IPS-15b (cell line): ENCODE data around the gene RIPOR3.
"Not testable (repeated sequence)": the region's sequence is repeated elsewhere in the genome, so short reads cannot be mapped to it uniquely, and the experiment has no call there.

Experiments used
- H3K27me3 ChIP-seq: one replicate; pipeline ENCODE4 v1.6.1; 2013; ENCODE audit warnings: low read length; ENCODE audit not compliant: control insufficient read depth, insufficient read depth
- H3K36me3 ChIP-seq: one replicate; pipeline ENCODE4 v1.6.1; 2013; ENCODE audit warnings: low read length; ENCODE audit not compliant: control insufficient read depth, insufficient read depth
- H3K4me1 ChIP-seq: one replicate; pipeline ENCODE4 v1.6.1; 2013; ENCODE audit warnings: mild to moderate bottlenecking, low read length; ENCODE audit not compliant: control insufficient read depth, insufficient read depth
- H3K4me3 ChIP-seq: one replicate; pipeline ENCODE4 v1.5.1; 2013; ENCODE audit warnings: low read depth, low read length
- H3K9ac ChIP-seq: one replicate; pipeline ENCODE4 v1.6.1; 2013; ENCODE audit warnings: low read depth, mild to moderate bottlenecking, low read length
- H3K9me3 ChIP-seq: one replicate; pipeline ENCODE4 v1.6.1; 2013; ENCODE audit warnings: mild to moderate bottlenecking, low read length; ENCODE audit not compliant: control insufficient read depth, insufficient read depth

Gene RIPOR3

DNA sequence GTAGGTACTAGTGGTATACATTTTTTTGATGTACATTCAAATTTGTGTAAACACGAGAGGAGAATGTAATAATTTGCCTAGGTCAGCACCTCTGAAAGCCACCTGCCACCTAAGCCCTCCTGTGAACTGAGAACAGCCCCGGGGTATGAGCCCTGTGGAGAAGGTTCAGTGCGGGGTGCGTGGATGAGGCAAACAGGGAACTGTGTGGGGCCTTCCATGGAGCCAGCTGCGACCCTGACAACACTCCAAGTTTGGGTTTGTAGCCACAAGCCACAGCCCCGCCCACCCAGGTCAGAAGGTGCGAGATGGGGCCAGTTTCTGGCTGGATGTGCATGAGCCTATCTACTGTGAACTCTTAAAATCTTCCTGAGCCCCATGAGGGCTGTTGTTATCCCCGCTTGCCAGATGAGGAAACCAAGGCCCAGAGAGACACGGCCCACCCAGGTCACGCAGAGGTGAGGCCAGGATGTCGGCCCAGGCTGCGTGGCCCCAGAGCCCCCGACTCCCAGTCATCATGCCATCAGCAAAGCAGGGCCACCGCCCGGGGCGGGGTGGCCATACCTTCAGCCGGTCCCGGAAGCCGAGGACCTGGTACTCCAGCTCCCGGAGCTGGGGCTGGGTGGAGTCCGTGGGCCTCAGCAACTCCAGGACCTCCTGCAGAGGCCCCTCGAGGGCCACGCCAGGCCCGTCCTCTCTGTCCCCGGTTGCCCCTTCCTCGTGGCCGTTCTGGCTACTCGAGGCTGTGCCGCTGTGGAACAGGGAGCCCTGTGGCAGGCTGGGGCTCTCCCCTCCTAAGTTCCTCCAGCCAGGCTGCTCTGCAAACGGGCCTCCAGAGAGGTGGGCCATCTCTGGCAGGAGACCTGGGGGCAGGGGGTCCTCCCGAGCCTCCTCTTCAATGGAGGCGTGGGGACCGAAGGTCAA lies 89.6 kb downstream of the RIPOR3 start:
- no peak overlapping the region for H3K9ac ChIP-seq
- no peaks in the 10 kb centered on the region for H3K27me3 ChIP-seq

DNA sequence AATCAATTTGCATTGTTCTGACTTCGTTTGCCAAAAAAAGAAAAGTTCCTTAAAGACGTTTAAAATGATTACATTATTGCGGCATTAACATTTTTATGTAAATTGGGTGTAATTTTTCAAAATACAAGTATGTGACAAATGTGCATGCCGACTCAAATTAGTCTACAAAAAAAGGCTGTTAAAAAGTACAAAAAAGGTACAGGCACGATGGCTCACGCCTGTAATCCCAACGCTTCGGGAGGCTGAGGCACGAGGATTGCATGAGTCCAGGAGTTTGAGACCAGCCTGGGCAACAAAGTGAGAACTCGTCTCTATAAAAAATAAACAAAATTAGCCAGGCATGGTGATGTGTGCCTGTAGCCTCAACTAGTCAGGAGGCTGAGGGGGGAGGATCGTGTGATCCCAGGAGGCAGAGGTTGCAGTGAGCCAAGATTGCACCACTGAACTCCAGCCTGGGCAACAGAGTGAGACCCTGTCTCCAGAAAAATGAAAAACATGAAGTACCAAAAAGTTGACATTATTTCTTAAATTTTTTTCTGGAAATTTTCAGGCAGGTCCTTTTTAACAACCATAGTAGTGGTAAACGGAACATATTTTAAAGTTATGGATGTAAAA lies 91.0 kb downstream of the RIPOR3 start:
- H3K4me1 ChIP-seq = no peaks in the 10 kb centered on the region
- H3K36me3 ChIP-seq = no peaks in the 10 kb centered on the region
- H3K4me3 ChIP-seq = no peak overlapping the region
- H3K9me3 ChIP-seq = no peaks in the 10 kb centered on the region
- no peak overlapping the region for H3K9ac ChIP-seq
- H3K27me3 ChIP-seq = no peaks in the 10 kb centered on the region

More for the DNA sequence above, 89.6 kb downstream of the RIPOR3 start:
- H3K36me3 ChIP-seq = no peaks in the 10 kb centered on the region
- H3K4me1 ChIP-seq = no peaks in the 10 kb centered on the region
- H3K9me3 ChIP-seq = no peaks in the 10 kb centered on the region
- H3K4me3 ChIP-seq = no peak overlapping the region

DNA sequence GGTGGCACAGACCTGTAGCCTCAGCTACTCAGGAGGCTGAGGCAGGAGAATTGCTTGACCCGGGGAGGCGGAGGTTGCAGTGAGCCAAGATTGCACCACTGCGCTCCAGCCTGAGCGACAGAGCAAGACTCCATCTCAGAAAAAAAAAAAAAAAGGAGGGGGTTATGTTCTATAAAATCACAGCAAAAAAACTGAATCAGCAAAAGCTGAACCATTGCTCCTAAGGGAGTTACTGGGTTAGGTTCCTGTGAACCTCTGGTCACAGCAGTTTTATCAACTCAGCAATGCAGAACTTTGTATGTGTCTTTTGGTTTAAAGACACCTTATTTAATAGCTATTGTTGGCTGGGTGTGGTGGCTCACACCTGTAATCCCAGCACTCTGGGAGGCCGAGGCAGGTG lies 92.6 kb downstream of the RIPOR3 start:
- not testable (repeated sequence) for H3K4me3 ChIP-seq, H3K9ac ChIP-seq, H3K4me1 ChIP-seq

DNA sequence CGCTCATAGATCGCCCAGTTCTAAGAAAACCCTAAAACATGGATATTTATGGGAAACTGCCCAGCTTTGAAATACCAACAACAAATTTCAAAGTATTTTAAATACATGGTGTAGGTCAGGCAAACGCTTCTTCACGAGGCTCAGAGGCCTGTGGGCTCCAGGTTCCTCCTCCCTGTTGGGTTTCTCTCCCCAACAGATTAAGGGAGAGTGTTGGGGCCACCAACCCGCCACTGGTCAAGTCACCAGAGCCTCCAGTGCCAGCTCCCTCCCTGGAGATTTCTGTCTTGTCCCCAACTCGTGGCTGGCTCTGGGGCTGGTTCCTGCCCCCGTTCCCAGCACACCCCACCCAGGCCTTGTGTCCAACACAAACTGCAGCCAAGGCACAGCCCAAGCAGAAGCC lies 93.3 kb downstream of the RIPOR3 start:
- Histone ChIP-seq H3K9me3 (no peaks in the 10 kb centered on the region), H3K4me3 (no peak overlapping the region), H3K4me1 (peaks cover 2% of the 10 kb centered on the region), H3K27me3 (no peaks in the 10 kb centered on the region), H3K9ac (no peak overlapping the region), H3K36me3 (no peaks in the 10 kb centered on the region)

More for the DNA sequence above, 92.6 kb downstream of the RIPOR3 start:
- H3K27me3 ChIP-seq, H3K9me3 ChIP-seq, H3K36me3 ChIP-seq: not testable (repeated sequence)

DNA sequence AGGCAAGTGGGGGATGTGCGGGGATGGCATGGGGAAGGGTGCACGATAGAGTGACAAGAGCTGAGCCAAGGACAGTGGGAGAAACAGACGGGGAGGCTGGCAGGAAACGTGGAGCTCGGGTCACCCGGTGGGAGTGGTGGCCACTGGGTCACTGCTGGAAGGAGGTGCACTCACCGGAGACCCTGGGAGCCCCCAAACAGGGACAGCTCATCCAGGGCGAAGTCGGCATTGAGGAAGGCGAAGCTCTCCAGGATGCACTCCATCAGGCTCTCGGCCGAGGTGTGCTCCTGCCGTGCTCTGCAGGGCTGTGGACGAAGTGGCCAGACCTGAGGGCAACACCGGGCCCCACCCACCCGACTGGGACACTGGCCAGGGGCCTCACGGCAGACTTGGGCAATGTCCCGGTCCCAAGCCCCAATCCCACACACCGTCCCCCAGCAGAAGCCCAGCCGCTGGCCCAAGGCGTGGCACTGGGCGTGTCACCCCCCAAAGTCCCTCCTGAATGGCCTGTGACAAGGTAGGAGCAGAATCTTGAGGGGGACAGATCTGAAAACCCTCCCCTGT lies 93.9 kb downstream of the RIPOR3 start:
- H3K9ac ChIP-seq = no peak overlapping the region
- no peaks in the 10 kb centered on the region for H3K27me3 ChIP-seq
- peaks cover 2% of the 10 kb centered on the region for H3K4me1 ChIP-seq
- H3K36me3 ChIP-seq = no peaks in the 10 kb centered on the region
- no peak overlapping the region for H3K4me3 ChIP-seq
- H3K9me3 ChIP-seq = no peaks in the 10 kb centered on the region

DNA sequence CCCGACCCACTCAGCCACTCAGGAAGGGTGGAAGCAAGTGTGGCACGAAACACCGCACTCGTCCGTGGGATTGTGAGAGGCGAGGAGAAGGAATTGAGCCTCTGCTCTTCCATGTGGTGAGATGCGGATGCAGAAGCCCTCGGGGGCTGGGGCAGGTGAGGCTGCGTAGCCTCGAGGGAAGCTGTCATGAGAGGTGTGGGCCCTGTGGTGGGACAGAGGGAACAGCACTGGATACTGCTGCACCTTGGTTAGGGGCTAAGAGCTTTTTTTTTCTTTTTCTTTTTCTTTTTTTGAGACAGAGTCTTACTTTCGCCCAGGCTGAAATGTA lies 94.7 kb downstream of the RIPOR3 start:
- Histone ChIP-seq H3K9ac (no peak overlapping the region), H3K36me3 (no peaks in the 10 kb centered on the region), H3K27me3 (no peaks in the 10 kb centered on the region), H3K9me3 (no peaks in the 10 kb centered on the region), H3K4me3 (no peak overlapping the region), H3K4me1 (peaks cover 2% of the 10 kb centered on the region)

DNA sequence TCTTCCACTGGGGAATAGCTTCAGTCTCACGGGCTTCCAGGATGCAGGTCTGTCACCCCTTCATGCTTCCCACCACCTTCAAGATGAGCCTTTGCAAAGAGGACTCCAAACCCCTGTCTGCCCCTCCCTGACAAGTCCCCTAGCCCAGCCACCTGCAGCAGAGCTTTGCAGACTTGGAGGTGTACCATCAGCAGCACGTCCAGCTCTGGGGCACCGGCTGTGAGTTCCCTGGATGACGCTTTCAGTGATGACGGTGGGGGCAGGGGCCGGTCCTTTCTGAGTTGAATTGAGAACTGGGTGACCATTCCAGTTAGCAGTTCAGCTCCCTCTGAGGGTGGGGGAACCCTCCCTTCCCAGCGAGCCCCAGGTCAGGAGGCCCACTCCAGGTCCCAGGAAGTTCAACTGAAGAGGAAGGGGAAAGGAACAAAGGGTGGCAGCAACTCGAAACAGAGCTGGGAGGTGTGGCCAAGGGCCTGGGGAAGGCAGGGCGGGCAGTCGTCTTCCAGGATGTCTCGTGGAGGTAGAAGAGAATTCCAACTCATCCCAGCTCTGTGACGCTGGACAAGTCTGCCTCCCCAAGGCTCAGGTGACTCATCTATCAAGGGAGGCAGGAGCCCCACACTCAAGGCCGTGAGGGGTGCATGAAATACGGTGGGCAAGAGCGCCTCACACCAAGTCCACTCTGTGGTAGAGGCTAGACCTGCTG lies 95.2 kb downstream of the RIPOR3 start:
- H3K27me3 ChIP-seq = no peaks in the 10 kb centered on the region
- peaks cover 2% of the 10 kb centered on the region for H3K4me1 ChIP-seq
- H3K36me3 ChIP-seq = no peaks in the 10 kb centered on the region
- no peaks in the 10 kb centered on the region for H3K9me3 ChIP-seq
- H3K9ac ChIP-seq = no peak overlapping the region
- no peak overlapping the region for H3K4me3 ChIP-seq

DNA sequence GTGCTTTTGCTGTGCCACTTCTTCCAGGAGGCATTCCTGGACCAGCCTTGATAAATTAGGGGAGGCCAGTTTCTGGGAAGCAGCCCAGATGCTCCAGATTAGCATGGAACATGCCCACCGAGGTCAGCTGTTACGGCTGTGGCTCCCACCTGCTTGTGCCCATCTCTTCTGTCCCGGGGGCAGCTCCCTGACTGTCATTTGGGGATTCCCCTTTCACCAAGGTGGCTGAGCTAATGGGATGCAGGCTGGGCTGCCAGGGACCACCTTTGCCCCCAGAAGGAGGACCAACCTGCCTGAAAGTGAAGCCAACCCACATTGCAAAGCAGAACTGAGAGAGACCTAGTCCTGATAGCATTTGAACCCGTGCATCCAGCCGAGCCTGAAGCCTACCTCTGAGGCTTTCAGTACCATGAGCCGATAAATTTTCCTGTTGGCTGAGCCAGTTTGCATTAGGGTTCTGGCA lies 95.9 kb downstream of the RIPOR3 start:
- H3K27me3 ChIP-seq = no peaks in the 10 kb centered on the region
- no peaks in the 10 kb centered on the region for H3K9me3 ChIP-seq
- H3K4me3 ChIP-seq = no peak overlapping the region
- peaks cover 2% of the 10 kb centered on the region for H3K4me1 ChIP-seq
- H3K36me3 ChIP-seq = no peaks in the 10 kb centered on the region
- peak overlapping the region; percentile 47 for H3K9ac ChIP-seq

DNA sequence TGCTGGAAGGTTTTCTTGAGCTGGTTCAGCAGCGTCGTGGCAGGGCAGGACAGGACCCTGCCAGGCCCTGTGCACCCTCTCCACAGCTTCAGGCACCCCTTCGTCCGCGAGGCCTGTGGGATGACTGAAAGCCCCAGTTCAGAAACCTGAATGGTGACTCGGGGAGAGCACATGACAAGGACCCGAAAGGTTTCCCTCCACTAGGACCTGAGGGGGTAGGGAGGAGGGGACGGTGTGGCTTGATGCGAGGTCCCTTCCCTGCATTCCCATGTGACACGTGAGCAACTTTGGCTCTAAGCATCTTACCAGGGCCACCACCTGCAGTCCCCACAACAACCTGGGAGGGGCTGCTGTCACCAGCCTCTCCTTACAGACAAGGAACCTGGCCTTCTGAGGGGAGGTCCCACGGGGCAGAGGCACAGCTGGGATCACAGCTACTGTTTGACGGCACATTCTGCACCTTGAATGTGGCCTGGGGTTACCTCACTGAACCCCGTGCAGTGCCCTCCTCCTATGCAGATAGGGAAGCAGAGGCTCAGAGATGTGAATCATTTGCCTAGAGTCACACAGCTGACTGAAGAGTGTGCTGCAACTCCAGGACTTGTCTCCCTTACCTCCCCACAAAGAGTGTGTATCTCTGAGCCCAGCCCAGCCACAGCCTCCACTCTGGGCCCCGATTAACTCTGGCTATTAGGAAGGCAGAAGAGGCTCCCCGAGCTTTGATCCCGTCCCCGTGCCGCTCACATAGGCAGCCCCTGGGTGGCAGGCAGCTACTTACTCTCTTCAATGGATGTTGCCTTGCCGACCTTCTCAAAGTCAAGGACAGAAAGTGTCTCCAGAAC lies 96.5 kb downstream of the RIPOR3 start:
- Histone ChIP-seq H3K9ac (no peak overlapping the region), H3K9me3 (no peaks in the 10 kb centered on the region), H3K4me1 (peaks cover 2% of the 10 kb centered on the region), H3K27me3 (no peaks in the 10 kb centered on the region), H3K36me3 (peaks cover 3% of the 10 kb centered on the region), H3K4me3 (no peak overlapping the region)

DNA sequence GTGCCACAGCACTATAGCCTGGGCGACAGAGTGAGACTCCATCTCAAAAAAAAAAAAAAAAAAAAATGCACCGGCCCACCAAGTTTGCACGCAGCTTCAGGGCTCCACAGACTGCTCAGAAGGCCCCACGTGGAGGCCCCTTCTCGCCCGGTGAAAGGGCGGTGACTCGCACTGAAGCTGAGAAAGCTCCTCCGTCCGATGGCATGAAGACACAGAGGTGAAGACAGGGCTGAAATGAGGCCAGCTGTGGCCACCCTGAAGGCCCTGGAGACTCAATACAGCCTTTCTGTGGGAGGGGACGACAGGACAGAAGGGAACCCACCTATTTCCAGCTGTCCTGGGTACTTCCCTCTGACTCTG lies 97.1 kb downstream of the RIPOR3 start:
- Histone ChIP-seq H3K9me3 (no peaks in the 10 kb centered on the region), H3K4me3 (no peak overlapping the region), H3K27me3 (no peaks in the 10 kb centered on the region), H3K9ac (no peak overlapping the region), H3K36me3 (peaks cover 3% of the 10 kb centered on the region), H3K4me1 (peaks cover 2% of the 10 kb centered on the region)

DNA sequence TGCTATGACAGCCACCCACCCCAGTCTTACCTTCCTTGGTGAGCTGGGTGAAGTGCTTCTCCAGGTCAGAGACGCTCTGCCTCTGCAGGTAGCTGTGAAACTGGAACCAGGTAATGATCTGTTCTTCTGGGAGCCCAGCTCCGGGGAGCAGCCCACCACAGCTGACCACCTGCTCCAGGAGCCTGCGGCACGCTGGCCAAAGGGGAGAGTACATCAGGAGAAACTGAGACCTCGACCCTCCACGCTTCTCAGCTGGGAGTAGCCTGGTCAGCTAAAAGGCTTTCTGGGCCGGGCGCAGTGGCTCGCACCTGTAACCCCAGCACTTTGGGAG lies 98.4 kb downstream of the RIPOR3 start:
- Histone ChIP-seq H3K27me3 (no peaks in the 10 kb centered on the region), H3K36me3 (peaks cover 3% of the 10 kb centered on the region), H3K9ac (no peak overlapping the region), H3K4me1 (peaks cover 2% of the 10 kb centered on the region), H3K4me3 (no peak overlapping the region), H3K9me3 (no peaks in the 10 kb centered on the region)
